Stimulated activated CD4-positive, alpha-beta T cell treated with anti-CD3 and anti-CD28 coated beads, Interleukin-4, amount 100 ng/mL, for 1 hour (primary cell): ENCODE measurements around the gene KCNC4.

Source experiments
- DNase-seq: peaks from one replicate; pipeline ENCODE4 v3.0.0-alpha.2; 2020

The KCNC4 gene

GRCh38 chr1:110212169-110213142 is 2.3 kb downstream of the KCNC4 start:
- DNase-seq: no peak

GRCh38 chr1:110213143-110213540 is 3.0 kb downstream of the KCNC4 start:
- DNase-seq: no peak

- no peak for DNase-seq
These were observed 4.6 kb downstream of the KCNC4 start for GRCh38 chr1:110214454-110215404.

- DNase-seq: no peak
These were observed 5.8 kb downstream of the KCNC4 start for GRCh38 chr1:110215621-110216515.

GRCh38 chr1:110216844-110217444 is 6.8 kb downstream of the KCNC4 start:
- DNase-seq: no peak

GRCh38 chr1:110218137-110218536 is 8.0 kb downstream of the KCNC4 start:
- no peak for DNase-seq

GRCh38 chr1:110218739-110219138 is 8.6 kb downstream of the KCNC4 start:
- no peak for DNase-seq

GRCh38 chr1:110220324-110220723 is 10.2 kb downstream of the KCNC4 start:
- DNase-seq: no peak

GRCh38 chr1:110221119-110221518 is 11.0 kb downstream of the KCNC4 start:
- no peak for DNase-seq

- no peak for DNase-seq
These were observed 13.0 kb downstream of the KCNC4 start for GRCh38 chr1:110223127-110223526.

- no peak for DNase-seq
These were observed 13.5 kb downstream of the KCNC4 start for GRCh38 chr1:110223581-110223980.

GRCh38 chr1:110224240-110224995 is 14.3 kb downstream of the KCNC4 start:
- no peak for DNase-seq

- DNase-seq: no peak
These were observed 15.1 kb downstream of the KCNC4 start for GRCh38 chr1:110225212-110225611.

- no peak for DNase-seq
These were observed 15.8 kb downstream of the KCNC4 start for GRCh38 chr1:110225756-110226404.

GRCh38 chr1:110227774-110228173 is 17.7 kb downstream of the KCNC4 start:
- no peak for DNase-seq

GRCh38 chr1:110228381-110228780 is 18.3 kb downstream of the KCNC4 start:
- no peak for DNase-seq

- DNase-seq: no peak
These were observed 18.8 kb downstream of the KCNC4 start for GRCh38 chr1:110228869-110229268.

- no peak for DNase-seq
These were observed 19.4 kb downstream of the KCNC4 start for GRCh38 chr1:110229348-110230001.

GRCh38 chr1:110230381-110231199 is 20.5 kb downstream of the KCNC4 start:
- no peak for DNase-seq
